Naive thymus-derived CD4-positive, alpha-beta T cell (primary cell): ENCODE data around the gene FSD1. TPM values are rescaled to one million over a fixed set of nuclear protein-coding genes. Genes with fewer than 3 reads are reported as not detected.

Source experiments
- ATAC-seq: fragments of 150-1000 bp; cut with Tn5 transposase; 2 replicates; pipeline ENCODE4 v1.10.0; 2021; ENCODE audit warnings: mild to moderate bottlenecking, moderate library complexity
- CTCF ChIA-PET: fragments of 350-600 bp; sonication (Branson Sonifier 250); formaldehyde crosslinking; loops from one replicate; lab custom pipeline; 2021; ENCODE audit warnings: antibody characterized with exemption; lab: Charles Lee
- POLR2A ChIA-PET: fragments of 350-600 bp; sonication (Branson Sonifier 250); formaldehyde crosslinking; loops from one replicate; lab custom pipeline; 2021; ENCODE audit warnings: antibody characterized with exemption, inconsistent platforms; lab: Charles Lee
- DNase-seq, 9 donors: peaks; one replicate each; pipeline versions ENCODE4 v3.0.0 to v3.0.0-alpha.2; 2020 to 2022; ENCODE audit warnings: mixed read lengths in 1 of 9
- H3K27ac ChIP-seq: one replicate; pipeline ENCODE4 v1.7.0; 2013; ENCODE audit warnings: mild to moderate bottlenecking, low read depth, low read length, moderate library complexity
- H3K27me3 ChIP-seq, 2 donors: one replicate each; pipeline ENCODE4 v1.7.0; 2013; ENCODE audit warnings: low read length in 2 of 2, mild to moderate bottlenecking in 2 of 2, moderate library complexity in 2 of 2; ENCODE audit not compliant: control insufficient read depth in 2 of 2, insufficient read depth in 2 of 2
- H3K36me3 ChIP-seq, 3 experiments: 1 replicate in 2 of 3; 2 replicates in 1 of 3; pipeline ENCODE4 v1.7.0; 2013; ENCODE audit warnings: low read length in 3 of 3, mild to moderate bottlenecking in 3 of 3, moderate library complexity in 1 of 3; ENCODE audit not compliant: insufficient read depth in 3 of 3, control insufficient read depth in 2 of 3
- H3K4me1 ChIP-seq, 2 donors: one replicate each; pipeline ENCODE4 v1.7.0; 2013; ENCODE audit warnings: low read length in 2 of 2, mild to moderate bottlenecking in 2 of 2, moderate library complexity in 1 of 2; ENCODE audit not compliant: control insufficient read depth in 2 of 2, insufficient read depth in 2 of 2
- H3K4me3 ChIP-seq: 2 replicates; pipeline ENCODE4 v1.7.0; 2013; ENCODE audit warnings: mild to moderate bottlenecking, low read length
- H3K9me3 ChIP-seq, 3 experiments: 1 replicate in 2 of 3; 2 replicates in 1 of 3; pipeline ENCODE4 v1.7.0; 2013; ENCODE audit warnings: low read length in 3 of 3; ENCODE audit not compliant: control insufficient read depth in 2 of 3
- H3K27ac Mint-ChIP-seq, 9 donors: one replicate each; pipeline ENCODE4 v1.8.0; 2020 to 2022; ENCODE audit warnings: mixed read lengths in 9 of 9, mild to moderate bottlenecking in 8 of 9, moderate library complexity in 5 of 9, inconsistent platforms in 2 of 9
- H3K27me3 Mint-ChIP-seq, 5 donors: one replicate each; pipeline ENCODE4 v1.8.0; 2021 to 2022; ENCODE audit warnings: mixed read lengths in 5 of 5, mild to moderate bottlenecking in 1 of 5
- H3K36me3 Mint-ChIP-seq, 5 donors: one replicate each; pipeline ENCODE4 v1.8.0; 2020 to 2022; ENCODE audit warnings: mixed read lengths in 5 of 5, mild to moderate bottlenecking in 3 of 5, inconsistent platforms in 1 of 5
- H3K4me1 Mint-ChIP-seq, 7 donors: one replicate each; pipeline ENCODE4 v1.8.0; 2020 to 2022; ENCODE audit warnings: mixed read lengths in 7 of 7, mild to moderate bottlenecking in 3 of 7, inconsistent platforms in 1 of 7
- H3K4me3 Mint-ChIP-seq, 10 donors: one replicate each; pipeline ENCODE4 v1.8.0; 2020 to 2022; ENCODE audit warnings: mild to moderate bottlenecking in 10 of 10, mixed read lengths in 10 of 10, moderate library complexity in 6 of 10, inconsistent platforms in 2 of 10
- H3K9me3 Mint-ChIP-seq, 11 donors: one replicate each; pipeline ENCODE4 v1.8.0; 2020 to 2022; ENCODE audit warnings: mixed read lengths in 11 of 11, mild to moderate bottlenecking in 4 of 11, inconsistent platforms in 1 of 11, moderate library complexity in 1 of 11
- intact Hi-C, 2 donors: fragments of 100-400 bp; cut with micrococcal nuclease; formaldehyde crosslinking; loops; one replicate each; pipeline ENCODE4 v1.15.1; 2023
- polyA plus RNA-seq, 2 donors: library from polyadenylated mRNA; unstranded; fragments of 300-500 nt; fragmentation: Illumina TruSeq; gene quantifications; one replicate each; pipeline ENCODE4 v1.2.3, GENCODE V29; 2021
- total RNA-seq, 6 experiments: library from RNA in 5 of 6; stranded (reverse) in 5 of 6; gene quantifications; 1 replicate in 5 of 6; 2 replicates in 1 of 6; pipeline ENCODE4 v1.2.3 and lab custom pipeline; 2021 to 2026

The FSD1 gene
- total and polyA plus RNA-seq, 7 experiments from 2014 or later, result 0.95 to 18.9 (median 2.3) TPM

DNA sequence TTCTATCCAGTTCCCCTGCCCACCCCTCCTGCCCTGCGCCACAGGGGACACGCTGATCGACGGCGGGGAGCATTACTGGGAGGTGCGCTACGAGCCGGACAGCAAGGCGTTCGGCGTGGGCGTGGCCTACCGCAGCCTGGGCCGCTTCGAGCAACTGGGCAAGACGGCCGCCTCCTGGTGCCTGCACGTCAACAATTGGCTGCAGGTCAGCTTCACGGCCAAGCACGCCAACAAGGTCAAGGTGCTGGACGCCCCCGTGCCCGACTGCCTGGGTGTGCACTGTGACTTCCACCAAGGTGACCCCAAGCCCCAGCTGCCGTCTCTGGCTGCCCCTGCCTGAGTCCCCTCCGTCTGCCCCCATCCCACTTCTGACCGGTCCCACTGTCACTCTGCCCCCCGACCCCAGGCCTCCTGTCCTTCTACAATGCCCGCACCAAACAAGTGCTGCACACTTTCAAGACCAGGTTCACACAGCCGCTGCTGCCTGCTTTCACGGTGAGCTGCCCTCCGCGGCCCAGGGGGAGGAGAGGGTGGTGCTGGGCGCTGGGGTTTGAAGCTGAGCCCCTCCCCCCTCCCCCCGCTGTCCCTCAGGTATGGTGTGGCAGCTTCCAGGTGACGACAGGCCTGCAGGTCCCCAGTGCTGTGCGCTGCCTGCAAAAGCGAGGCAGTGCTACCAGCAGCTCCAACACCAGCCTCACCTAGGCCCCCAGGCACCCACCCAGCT is 18.7 kb downstream of the FSD1 start:
- H3K27me3 ChIP-seq, result no peaks in the 10 kb centered on the region
- H3K9me3 ChIP-seq, result no peaks in the 10 kb centered on the region
- POLR2A ChIA-PET, result interaction anchor here (0.9 to 1.4 kb wide), 4 partner anchors 20 to 56 kb away, joined by 3 to 8 read pairs (median 4); partner anchors contain the start of gene MPND

DNA sequence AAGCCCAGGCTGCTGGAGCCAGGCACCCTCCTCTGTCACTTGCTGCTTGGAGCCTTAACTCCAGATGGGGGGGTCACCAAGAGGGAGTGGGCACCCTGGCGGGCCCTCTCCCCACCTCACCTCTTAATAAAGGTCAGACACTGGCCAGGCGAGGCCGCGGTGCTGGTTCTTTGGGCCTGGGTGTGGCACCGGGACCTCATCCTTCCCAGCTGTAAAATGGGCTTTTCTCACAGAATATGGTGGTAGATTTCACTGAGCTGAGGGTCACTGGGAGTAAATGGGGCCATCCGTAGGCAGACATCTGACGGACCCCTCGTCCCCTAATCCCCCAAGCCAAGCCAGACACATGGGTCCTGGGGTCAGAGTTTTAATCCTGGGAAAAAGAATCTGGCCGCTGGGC is 19.3 kb downstream of the FSD1 start:
- intact Hi-C loops, result no loop called here

More for the DNA sequence above, 18.7 kb downstream of the FSD1 start:
- intact Hi-C loops, result no loop called here
- peaks cover 16 to 27% (median 20%) of the 10 kb centered on the region in 7 donors for H3K4me1 Mint-ChIP-seq
- H3K4me3 Mint-ChIP-seq, result no peak overlapping the region
- CTCF ChIA-PET, result interaction anchor here (0.6 kb wide), 1 partner anchor 459 kb away, joined by 4 read pairs; no protein-coding TSS in a partner anchor
- peaks cover 0 to 19% (median 0%) of the 10 kb centered on the region in 11 donors for H3K9me3 Mint-ChIP-seq
- no peaks in the 10 kb centered on the region for H3K36me3 ChIP-seq
- peaks cover 0 to 28% (median 0%) of the 10 kb centered on the region in 5 donors for H3K36me3 Mint-ChIP-seq
- H3K27ac ChIP-seq, result no peak overlapping the region
- ATAC-seq (no peak), DNase-seq (no peak)
- H3K4me1 ChIP-seq, result peaks cover 11 to 14% of the 10 kb centered on the region in 2 donors
- H3K27ac Mint-ChIP-seq, result no peak overlapping the region
- H3K27me3 Mint-ChIP-seq, result no peaks in the 10 kb centered on the region
- H3K4me3 ChIP-seq, result no peak overlapping the region

DNA sequence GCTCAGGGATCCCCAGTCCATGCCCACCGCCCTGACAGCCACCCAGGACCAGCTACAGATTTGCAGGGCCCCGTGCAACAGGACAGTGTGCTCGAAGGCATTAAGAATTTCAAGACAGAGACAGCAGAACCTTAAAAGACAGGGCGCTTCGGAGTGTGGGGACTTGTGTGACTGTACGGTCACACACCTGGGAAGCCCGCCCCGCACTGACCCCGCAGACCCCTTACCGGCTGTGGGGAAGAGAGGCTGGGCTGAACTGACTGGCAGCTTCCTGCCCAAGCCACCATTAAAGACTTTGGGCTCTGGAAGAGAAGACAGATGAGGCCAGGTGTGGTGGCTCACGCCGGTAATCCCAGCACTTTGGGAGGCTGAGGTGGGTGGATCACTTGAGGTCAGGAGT is 19.8 kb downstream of the FSD1 start:
- Histone ChIP-seq H3K4me1 (peaks cover 11 to 14% of the 10 kb centered on the region in 2 donors), H3K4me3 (no peak overlapping the region), H3K36me3 (no peaks in the 10 kb centered on the region), H3K27ac (no peak overlapping the region), H3K27me3 (no peaks in the 10 kb centered on the region), H3K9me3 (no peaks in the 10 kb centered on the region)
- Mint-ChIP-seq H3K27me3 (peaks cover 0 to 4% (median 0%) of the 10 kb centered on the region in 5 donors), H3K4me3 (no peak overlapping the region), H3K27ac (no peak overlapping the region), H3K9me3 (peaks cover 0 to 17% (median 0%) of the 10 kb centered on the region in 11 donors), H3K4me1 (peaks cover 16 to 30% (median 24%) of the 10 kb centered on the region in 7 donors), H3K36me3 (peaks cover 0 to 19% (median 0%) of the 10 kb centered on the region in 5 donors)
- ChIA-PET POLR2A (no interaction called here), CTCF (no interaction called here)
- intact Hi-C loops, result no loop called here
- DNase-seq (no peak), ATAC-seq (no peak)

More for the DNA sequence above, 19.3 kb downstream of the FSD1 start:
- peaks cover 0 to 24% (median 0%) of the 10 kb centered on the region in 5 donors for H3K36me3 Mint-ChIP-seq
- H3K4me1 ChIP-seq, result peaks cover 11 to 14% of the 10 kb centered on the region in 2 donors
- no peaks in the 10 kb centered on the region for H3K27me3 ChIP-seq
- H3K27ac ChIP-seq, result no peak overlapping the region
- H3K9me3 ChIP-seq, result no peaks in the 10 kb centered on the region
- no peak overlapping the region for H3K27ac Mint-ChIP-seq
- peaks cover 16 to 31% (median 23%) of the 10 kb centered on the region in 7 donors for H3K4me1 Mint-ChIP-seq
- ATAC-seq, result no peak
- POLR2A ChIA-PET, result interaction anchor here (0.9 to 1.4 kb wide), 2 partner anchors 19 to 56 kb away, joined by 3 to 8 read pairs; partner anchors contain the start of gene MPND
- peaks cover 0 to 19% (median 0%) of the 10 kb centered on the region in 11 donors for H3K9me3 Mint-ChIP-seq
- H3K27me3 Mint-ChIP-seq, result peaks cover 0 to 4% (median 0%) of the 10 kb centered on the region in 5 donors
- peak overlapping the region in 1 of 10 donors; percentile 34 for H3K4me3 Mint-ChIP-seq
- DNase-seq, result no peak
- H3K36me3 ChIP-seq, result no peaks in the 10 kb centered on the region
- CTCF ChIA-PET, result no interaction called here
- no peak overlapping the region for H3K4me3 ChIP-seq

DNA sequence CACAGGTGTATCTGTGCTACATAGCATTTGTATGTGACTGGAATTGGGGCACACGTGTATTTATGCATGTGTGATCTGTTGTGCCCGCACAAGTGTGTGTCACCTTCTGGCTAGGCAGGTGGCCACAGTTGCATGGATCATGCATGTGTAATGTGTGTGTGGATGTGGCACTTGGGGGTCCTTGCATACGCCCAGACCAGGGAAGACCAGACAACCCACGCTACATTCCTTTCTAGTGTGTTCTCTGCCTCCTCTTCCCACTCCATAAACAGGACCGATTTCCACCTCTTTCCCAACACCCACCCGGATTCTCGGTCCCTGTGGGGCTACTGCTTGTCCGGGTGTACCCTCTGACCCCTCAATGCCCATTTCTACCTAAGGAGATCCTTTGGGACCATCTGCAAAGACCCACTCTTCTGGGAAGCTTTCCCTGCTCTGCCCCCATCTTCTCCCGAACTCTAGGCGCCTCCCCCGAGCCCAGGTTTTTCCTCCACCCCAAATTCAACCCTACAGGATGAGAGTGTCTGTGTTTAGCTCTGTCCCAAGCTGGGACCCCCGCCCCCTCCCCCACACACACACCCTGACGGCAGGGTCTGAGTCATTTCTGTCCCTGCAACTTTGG is 21.9 kb downstream of the FSD1 start:
- ATAC-seq, result no peak
- Histone ChIP-seq H3K27ac (no peak overlapping the region), H3K4me1 (peaks cover 11 to 14% of the 10 kb centered on the region in 2 donors), H3K27me3 (no peaks in the 10 kb centered on the region), H3K4me3 (no peak overlapping the region), H3K36me3 (no peaks in the 10 kb centered on the region), H3K9me3 (no peaks in the 10 kb centered on the region)
- POLR2A ChIA-PET, result no interaction called here
- peak overlapping the region; percentile 47 to 87 (median 77) for H3K4me3 Mint-ChIP-seq
- peak overlapping the region in 3 of 9 donors; percentile 9 to 41 (median 23) for H3K27ac Mint-ChIP-seq
- H3K27me3 Mint-ChIP-seq, result peaks cover 0 to 4% (median 0%) of the 10 kb centered on the region in 5 donors
- intact Hi-C loops, result loop anchor here in 1 of 2 donors (5.0 kb wide), 2 partner anchors 146 to 889 kb away; partner anchors contain the start of gene HDGFL2
- peaks cover 0 to 6% (median 0%) of the 10 kb centered on the region in 5 donors for H3K36me3 Mint-ChIP-seq
- CTCF ChIA-PET, result no interaction called here
- H3K4me1 Mint-ChIP-seq, result peaks cover 8 to 28% (median 24%) of the 10 kb centered on the region in 7 donors
- H3K9me3 Mint-ChIP-seq, result peaks cover 0 to 7% (median 0%) of the 10 kb centered on the region in 11 donors
- no peak for DNase-seq

DNA sequence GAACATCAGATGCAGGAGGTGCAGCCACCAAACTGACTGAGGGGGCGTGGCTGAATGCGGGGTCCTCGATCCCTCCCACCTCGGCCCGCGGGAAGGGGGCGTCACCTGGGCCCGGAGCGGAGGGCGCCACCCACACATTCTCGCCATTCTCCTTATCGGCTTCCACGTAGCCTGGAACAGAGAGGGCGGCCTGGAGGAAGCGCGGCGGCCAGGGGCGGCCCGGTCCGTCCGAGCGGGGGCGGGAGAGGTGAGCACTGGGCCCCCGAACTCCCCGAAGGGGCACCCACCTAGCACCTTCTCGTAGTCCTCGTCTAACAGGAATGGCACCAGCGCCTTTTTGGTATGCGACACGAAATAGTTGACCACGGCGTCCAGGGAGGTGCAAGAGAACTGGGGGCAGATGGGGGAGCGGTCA is 22.4 kb downstream of the FSD1 start:
- Mint-ChIP-seq H3K4me1 (peaks cover 8 to 28% (median 24%) of the 10 kb centered on the region in 7 donors), H3K36me3 (peaks cover 0 to 6% (median 0%) of the 10 kb centered on the region in 5 donors), H3K9me3 (peaks cover 0 to 7% (median 0%) of the 10 kb centered on the region in 11 donors), H3K27me3 (peaks cover 0 to 4% (median 0%) of the 10 kb centered on the region in 5 donors), H3K27ac (peak overlapping the region in 1 of 9 donors; percentile 23), H3K4me3 (peak overlapping the region; percentile 83 to 90 (median 86))
- DNase-seq (peak in 1 of 9 donors; percentile 21), ATAC-seq (no peak)
- intact Hi-C loops, result loop anchor here in 1 of 2 donors (5.0 kb wide), 2 partner anchors 145 to 890 kb away; partner anchors contain the start of gene HDGFL2
- Histone ChIP-seq H3K9me3 (no peaks in the 10 kb centered on the region), H3K4me3 (peak overlapping the region; percentile 61), H3K4me1 (peaks cover 11 to 14% of the 10 kb centered on the region in 2 donors), H3K27ac (no peak overlapping the region), H3K36me3 (no peaks in the 10 kb centered on the region), H3K27me3 (no peaks in the 10 kb centered on the region)
- CTCF ChIA-PET, result no interaction called here
- POLR2A ChIA-PET, result no interaction called here

DNA sequence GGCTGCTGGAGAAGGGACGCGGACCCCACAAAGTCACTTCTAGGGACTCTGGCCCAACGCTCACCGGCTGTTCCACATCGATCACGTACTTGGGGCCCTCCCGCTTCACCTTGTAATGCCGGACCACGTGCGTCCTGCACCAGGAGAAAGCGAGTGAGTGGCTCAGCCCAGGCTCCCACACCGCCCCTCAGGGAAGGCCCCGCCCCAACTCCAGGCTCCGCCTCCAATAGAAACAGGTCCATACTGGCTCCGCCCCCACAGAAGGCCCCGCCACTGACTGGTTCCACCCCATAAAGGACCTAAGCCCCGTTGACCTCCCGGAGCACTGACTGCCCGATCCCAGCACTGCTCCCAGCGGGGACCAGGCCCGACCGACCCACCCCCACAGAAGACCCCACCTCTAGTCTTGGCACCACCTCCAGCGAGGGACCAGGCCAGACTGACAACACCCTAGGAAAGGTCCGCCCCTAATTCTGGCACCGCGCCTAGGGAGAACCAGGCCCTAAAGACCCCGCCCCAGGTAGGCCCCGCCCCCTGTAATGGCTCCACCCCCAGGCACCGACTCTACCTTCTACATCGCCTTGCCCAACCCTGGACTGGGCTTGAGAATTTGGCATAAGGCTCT is 23.0 kb downstream of the FSD1 start:
- ChIA-PET POLR2A (interaction anchor here (0.7 to 1.3 kb wide), 5 partner anchors 11 to 81 kb away, joined by 3 to 11 read pairs (median 5); partner anchors contain the start of genes MPND, STAP2 and YJU2), CTCF (interaction anchor here (0.8 to 1.0 kb wide), 2 partner anchors 16 to 61 kb away, joined by 4 read pairs; partner anchors contain the start of gene MPND)
- H3K4me3 ChIP-seq, result peak overlapping the region; percentile 61
- H3K36me3 ChIP-seq, result no peaks in the 10 kb centered on the region
- peak overlapping the region; percentile 83 to 90 (median 86) for H3K4me3 Mint-ChIP-seq
- H3K36me3 Mint-ChIP-seq, result peaks cover 0 to 6% (median 0%) of the 10 kb centered on the region in 5 donors
- H3K9me3 Mint-ChIP-seq, result peaks cover 0 to 7% (median 0%) of the 10 kb centered on the region in 11 donors
- H3K4me1 ChIP-seq, result peaks cover 11 to 14% of the 10 kb centered on the region in 2 donors
- H3K27me3 Mint-ChIP-seq, result peaks cover 0 to 4% (median 0%) of the 10 kb centered on the region in 5 donors
- H3K27me3 ChIP-seq, result no peaks in the 10 kb centered on the region
- intact Hi-C loops, result loop anchor here in 1 of 2 donors (5.0 kb wide), 2 partner anchors 145 to 890 kb away; partner anchors contain the start of gene HDGFL2
- H3K4me1 Mint-ChIP-seq, result peaks cover 8 to 28% (median 24%) of the 10 kb centered on the region in 7 donors
- peak overlapping the region in 7 of 9 donors; percentile 76 to 98 (median 84) for H3K27ac Mint-ChIP-seq
- peak overlapping the region; percentile 40 for H3K27ac ChIP-seq
- H3K9me3 ChIP-seq, result no peaks in the 10 kb centered on the region
- DNase-seq (peak; percentile 41 to 76 (median 59)), ATAC-seq (peak; percentile 35)
